Measurements from ENCODE around the gene RRP1.

The RRP1 gene

GRCh38 chr21:43789276-43790009, at the start of gene RRP1:
Gene RRP1 (plus strand): TSS chr21:43789577. CDS start chr21:43789630, 53 bp downstream.
- peak; percentile 91 for DNase-seq

GRCh38 chr21:43739621-43740435, 49.5 kb upstream of the RRP1 start:
- no peak for DNase-seq

- DNase-seq = no peak
Observed at GRCh38 chr21:43740497-43741156, 48.8 kb upstream of the RRP1 start.

GRCh38 chr21:43741423-43742096, 47.8 kb upstream of the RRP1 start:
- DNase-seq = no peak

GRCh38 chr21:43743947-43744346, 45.4 kb upstream of the RRP1 start:
- DNase-seq = no peak

- DNase-seq = no peak
Observed at GRCh38 chr21:43744725-43745124, 44.7 kb upstream of the RRP1 start.

GRCh38 chr21:43745772-43746517, 43.4 kb upstream of the RRP1 start:
- DNase-seq = no peak

- DNase-seq = no peak
Observed at GRCh38 chr21:43748622-43749021, 40.8 kb upstream of the RRP1 start.

GRCh38 chr21:43749651-43750262, 39.6 kb upstream of the RRP1 start:
- DNase-seq = no peak

- no peak for DNase-seq
Observed at GRCh38 chr21:43750339-43751033, 38.9 kb upstream of the RRP1 start.

GRCh38 chr21:43751955-43752591, 37.3 kb upstream of the RRP1 start:
- DNase-seq = no peak

GRCh38 chr21:43752758-43753438, 36.5 kb upstream of the RRP1 start:
- no peak for DNase-seq

- DNase-seq = no peak
Observed at GRCh38 chr21:43753439-43753799, 36.0 kb upstream of the RRP1 start.

GRCh38 chr21:43754948-43755781, 34.2 kb upstream of the RRP1 start:
- no peak for DNase-seq

GRCh38 chr21:43755820-43756594, 33.4 kb upstream of the RRP1 start:
- no peak for DNase-seq

GRCh38 chr21:43757601-43758000, 31.8 kb upstream of the RRP1 start:
- DNase-seq = no peak

GRCh38 chr21:43758111-43758641, 31.2 kb upstream of the RRP1 start:
- no peak for DNase-seq

GRCh38 chr21:43758811-43759210, 30.6 kb upstream of the RRP1 start:
- no peak for DNase-seq
